H1 (cell line): ENCODE data around the gene TFAP2A. TPM values are rescaled to one million over a fixed set of nuclear protein-coding genes. Genes with fewer than 3 reads are reported as not detected.

ENCODE experiments used
- ATF2 ChIP-seq: IDR thresholded peaks from 2 replicates; pipeline ENCODE4 v1.6.1; 2012; ENCODE audit warnings: low read length, inconsistent platforms
- CBX5 ChIP-seq: fragments of 300-800, 300-1000 bp; sonication (generic); IDR thresholded peaks from 2 replicates; pipeline ENCODE4 v1.7.1; 2016; ENCODE audit warnings: antibody characterized with exemption, low read length, low read depth
- SIX5 ChIP-seq: IDR thresholded peaks from 2 replicates; pipeline ENCODE4 v1.6.1; 2011; ENCODE audit warnings: mild to moderate bottlenecking, low read depth, low read length
- TCF12 ChIP-seq: IDR thresholded peaks from 2 replicates; pipeline ENCODE4 v1.6.1; 2011; ENCODE audit warnings: low read depth, mild to moderate bottlenecking, low read length
- polyA plus RNA-seq, 7 experiments: library from polyadenylated mRNA; depleted of rRNA in 3 of 7; stranded (reverse) in 5 of 7; unstranded in 2 of 7; fragments of >200 nt in 5 of 7; fragments of 200-250 nt in 2 of 7; gene quantifications; 1 replicate in 5 of 7; 2 replicates in 1 of 7; 4 replicates in 1 of 7; pipeline versions ENCODE4 v1.2.1 to v1.2.3, GENCODE V29; 2011 to 2013; ENCODE audit warnings: missing spikeins in 2 of 7, mixed read lengths in 2 of 7
- total RNA-seq: library from RNA; stranded (reverse); fragmentation: NEBNext Ultra II Directional; extraction: Animal tissue kit (Norgen Biotek cat#: 25700); gene quantifications from 2 replicates; pipeline ENCODE4 v1.2.1, GENCODE V29; 2021

TFAP2A gene
- total and polyA plus RNA-seq, 2 of the 8 experiments (the other 6 are each of a cell fraction or from before 2014, with no cell fraction given): 0.23 TPM; not detected in 1

GRCh38 chr6:10368861-10369260, 46.0 kb downstream of the TFAP2A start (continued):
- TF ChIP-seq SIX5 (no peak), CBX5 (no peak), TCF12 (no peak), ATF2 (no peak)
